Heart right ventricle (tissue), 16 donors: ENCODE measurements around the gene SDK2. TPM values are rescaled to one million over a fixed set of nuclear protein-coding genes. Genes with fewer than 3 reads are reported as not detected.

Experiments used
- ATAC-seq, 8 donors: fragments of 200-7000 bp; cut with Tn5 transposase; one replicate each; pipeline ENCODE4 v1.9.1; 2020; ENCODE audit warnings: mild to moderate bottlenecking in 8 of 8, moderate library complexity in 8 of 8, moderate number of reproducible peaks in 1 of 8
- DNase-seq, 2 donors: peaks; one replicate each; pipeline ENCODE4 v3.0.0-alpha.2; 2020
- H3K27ac ChIP-seq, 10 donors: fragments of 200-600 bp; sonication (generic) in 2 of 10; one replicate each; pipeline versions ENCODE4 v1.5.0 to v1.8.0; 2020 to 2022; ENCODE audit warnings: mild to moderate bottlenecking in 3 of 10
- H3K27me3 ChIP-seq, 7 donors: fragments of 200-600 bp; one replicate each; pipeline ENCODE4 v1.8.0; 2021 to 2022; ENCODE audit warnings: mild to moderate bottlenecking in 2 of 7
- H3K36me3 ChIP-seq, 9 donors: fragments of 200-600 bp; sonication (generic) in 1 of 9; one replicate each; pipeline versions ENCODE4 v1.5.0 to v1.8.0; 2020 to 2022; ENCODE audit warnings: mild to moderate bottlenecking in 2 of 9
- H3K4me1 ChIP-seq, 9 donors: fragments of 200-600 bp; sonication (generic) in 1 of 9; one replicate each; pipeline versions ENCODE4 v1.5.0 to v1.8.0; 2020 to 2022; ENCODE audit warnings: mild to moderate bottlenecking in 4 of 9
- H3K4me3 ChIP-seq, 10 donors: fragments of 200-600 bp; sonication (generic) in 2 of 10; one replicate each; pipeline versions ENCODE4 v1.5.0 to v1.8.0; 2020 to 2022; ENCODE audit warnings: mild to moderate bottlenecking in 7 of 10, moderate library complexity in 2 of 10
- H3K9me3 ChIP-seq, 11 donors: fragments of 200-600 bp in 10 of 11; sonication (generic) in 2 of 11; one replicate each; pipeline versions ENCODE4 v1.5.0 to v1.8.0; 2013 to 2022; ENCODE audit warnings: mild to moderate bottlenecking in 2 of 11, control low read depth in 1 of 11, moderate library complexity in 1 of 11
- WGBS, 2 donors: extraction: QIAGEN DNeasy Blood & Tissue Kit; methylation state at CpG; one replicate each; pipeline ENCODE4 v1.1.7; 2013; ENCODE audit warnings: inconsistent platforms in 1 of 2; 5-methylcytosine and 5-hydroxymethylcytosine counted together
- intact Hi-C, 10 donors: fragments of 100-400 bp; cut with DNase I; formaldehyde crosslinking; loops; one replicate each; pipeline versions ENCODE4 v1.11.1 to v1.14.2; 2022
- polyA plus RNA-seq, 2 donors: library from polyadenylated mRNA; stranded (reverse); fragments of 200-250 nt; gene quantifications; one replicate each; pipeline ENCODE4 v1.2.3, GENCODE V29; 2013
- total RNA-seq, 10 donors: library from RNA; stranded (reverse); fragmentation: NEBNext Ultra II Directional in 3 of 10; extraction: Animal tissue kit (Norgen Biotek cat#: 25700) in 3 of 10; gene quantifications; one replicate each; pipeline versions ENCODE4 v1.2.1 to v1.2.4, GENCODE V29; 2021 to 2023
- TF ChIP-seq, protein P1 (sequence below), 9 donors: fragments of 200-600 bp; sonication (generic) in 2 of 9; IDR thresholded peaks; one replicate each; pipeline versions ENCODE4 v1.5.0 to v1.8.0; 2021 to 2022; ENCODE audit warnings: antibody characterized with exemption in 9 of 9, mild to moderate bottlenecking in 5 of 9, moderate library complexity in 1 of 9
- donor health status: Arrhythmogenic right ventricular cardiomyopathy.
- donor health status: ischemic (EF 13 %, LVEDD 7.1; RV severe dilation, severe dysfunction).
- donor health status: healthy with polysubstance abuse.
- donor health status: DM: no; HTN: yes; CAD: no.
- donor health status: DM: no; HTN: no; CAD: no.
- donor health status: ischemic (EF 25% LVEDD 6.9; RV normal size, moderate dysfunction).
- donor health status: ischemic (EF 25% LVEDD 5.7; RV mildly dilated, moderate dysfunction).
- donor health status: healthy.
- donor health status: DM: yes; HTN: yes; CAD: no.
- donor health status: Ischemic cardiomyopathy.
- donor health status: ischemic (EF 35%, LVEDD 5.7; RV mildly dilated, moderate dysfunction).
- donor health status: nonischemic (EF 11% LVEDD 7.7; RV severe dilation, severe dysfunction).
- donor health status: DM: yes; HTN: yes; CAD: no.
- donor health status: PGD.
- donor health status: ischemic (EF 29% LVEDD 5.4; RV normal size, mild dysfunction).
- donor health status: nonischemic (EF 23%, LVEDD 6.1; RV moderate dilation, normal function).

SDK2 gene
- total and polyA plus RNA-seq, 12 donors: 0.44 to 4.2 (median 1.9) TPM

GRCh38 chr17:73387746-73388577 is 256.3 kb downstream of the SDK2 start:
- TF ChIP-seq, protein P1, sequence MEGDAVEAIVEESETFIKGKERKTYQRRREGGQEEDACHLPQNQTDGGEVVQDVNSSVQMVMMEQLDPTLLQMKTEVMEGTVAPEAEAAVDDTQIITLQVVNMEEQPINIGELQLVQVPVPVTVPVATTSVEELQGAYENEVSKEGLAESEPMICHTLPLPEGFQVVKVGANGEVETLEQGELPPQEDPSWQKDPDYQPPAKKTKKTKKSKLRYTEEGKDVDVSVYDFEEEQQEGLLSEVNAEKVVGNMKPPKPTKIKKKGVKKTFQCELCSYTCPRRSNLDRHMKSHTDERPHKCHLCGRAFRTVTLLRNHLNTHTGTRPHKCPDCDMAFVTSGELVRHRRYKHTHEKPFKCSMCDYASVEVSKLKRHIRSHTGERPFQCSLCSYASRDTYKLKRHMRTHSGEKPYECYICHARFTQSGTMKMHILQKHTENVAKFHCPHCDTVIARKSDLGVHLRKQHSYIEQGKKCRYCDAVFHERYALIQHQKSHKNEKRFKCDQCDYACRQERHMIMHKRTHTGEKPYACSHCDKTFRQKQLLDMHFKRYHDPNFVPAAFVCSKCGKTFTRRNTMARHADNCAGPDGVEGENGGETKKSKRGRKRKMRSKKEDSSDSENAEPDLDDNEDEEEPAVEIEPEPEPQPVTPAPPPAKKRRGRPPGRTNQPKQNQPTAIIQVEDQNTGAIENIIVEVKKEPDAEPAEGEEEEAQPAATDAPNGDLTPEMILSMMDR (IDR thresholded peaks at IDR 0.05): no peak
- no peaks in the 10 kb centered on the region for H3K27me3 ChIP-seq
- no peak overlapping the region for H3K4me3 ChIP-seq
- intact Hi-C loops: no loop called here
- H3K36me3 ChIP-seq: no peaks in the 10 kb centered on the region
- peak in 1 of 8 donors; percentile 15 for ATAC-seq
- WGBS, 2 donors: 85 to 87% methylated on average over 28 of the region's 28 CpGs
- H3K9me3 ChIP-seq: no peaks in the 10 kb centered on the region
- H3K27ac ChIP-seq: no peak overlapping the region
- H3K4me1 ChIP-seq: peaks cover 0 to 2% (median 0%) of the 10 kb centered on the region in 9 donors
- no peak for DNase-seq

DNA sequence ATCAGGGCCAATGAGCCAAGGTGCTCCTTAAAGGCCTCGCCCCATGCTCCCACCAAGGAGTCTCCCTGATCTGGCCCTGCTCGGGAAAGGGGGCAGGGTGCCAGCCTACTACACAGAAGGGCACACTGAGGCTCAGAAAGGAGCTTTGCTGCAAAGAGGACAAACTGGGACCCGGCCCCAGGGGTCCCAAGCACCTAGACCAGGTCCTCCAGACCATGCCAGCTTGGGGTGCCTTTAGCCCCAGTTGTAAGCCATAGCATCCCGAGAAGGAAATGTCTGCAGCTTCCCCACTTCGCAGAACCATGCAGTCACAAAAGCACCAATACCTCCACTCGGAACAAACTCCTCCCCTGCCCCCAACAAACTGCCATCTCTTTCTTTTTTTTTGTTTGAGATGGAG is 257.7 kb downstream of the SDK2 start:
- TF ChIP-seq, protein P1 (IDR thresholded peaks at IDR 0.05): no peak
- Histone ChIP-seq H3K9me3 (no peaks in the 10 kb centered on the region), H3K27ac (no peak overlapping the region), H3K4me1 (peaks cover 0 to 2% (median 0%) of the 10 kb centered on the region in 9 donors), H3K36me3 (no peaks in the 10 kb centered on the region), H3K27me3 (no peaks in the 10 kb centered on the region), H3K4me3 (no peak overlapping the region)
- DNase-seq (no peak), ATAC-seq (no peak)
- WGBS, 2 donors: 90 to 93% methylated on average over 6 of the region's 6 CpGs
- intact Hi-C loops: no loop called here

GRCh38 chr17:73384926-73385325 is 259.3 kb downstream of the SDK2 start:
- TF ChIP-seq, protein P1 (IDR thresholded peaks at IDR 0.05): no peak
- H3K4me1 ChIP-seq: peaks cover 0 to 2% (median 0%) of the 10 kb centered on the region in 9 donors
- no peaks in the 10 kb centered on the region for H3K36me3 ChIP-seq
- no peak overlapping the region for H3K27ac ChIP-seq
- WGBS, 2 donors: 90 to 93% methylated on average over 8 of the region's 8 CpGs
- DNase-seq: no peak
- H3K4me3 ChIP-seq: no peak overlapping the region
- no peaks in the 10 kb centered on the region for H3K27me3 ChIP-seq
- peak in 1 of 8 donors; percentile 16 for ATAC-seq
- intact Hi-C loops: no loop called here
- H3K9me3 ChIP-seq: no peaks in the 10 kb centered on the region

DNA sequence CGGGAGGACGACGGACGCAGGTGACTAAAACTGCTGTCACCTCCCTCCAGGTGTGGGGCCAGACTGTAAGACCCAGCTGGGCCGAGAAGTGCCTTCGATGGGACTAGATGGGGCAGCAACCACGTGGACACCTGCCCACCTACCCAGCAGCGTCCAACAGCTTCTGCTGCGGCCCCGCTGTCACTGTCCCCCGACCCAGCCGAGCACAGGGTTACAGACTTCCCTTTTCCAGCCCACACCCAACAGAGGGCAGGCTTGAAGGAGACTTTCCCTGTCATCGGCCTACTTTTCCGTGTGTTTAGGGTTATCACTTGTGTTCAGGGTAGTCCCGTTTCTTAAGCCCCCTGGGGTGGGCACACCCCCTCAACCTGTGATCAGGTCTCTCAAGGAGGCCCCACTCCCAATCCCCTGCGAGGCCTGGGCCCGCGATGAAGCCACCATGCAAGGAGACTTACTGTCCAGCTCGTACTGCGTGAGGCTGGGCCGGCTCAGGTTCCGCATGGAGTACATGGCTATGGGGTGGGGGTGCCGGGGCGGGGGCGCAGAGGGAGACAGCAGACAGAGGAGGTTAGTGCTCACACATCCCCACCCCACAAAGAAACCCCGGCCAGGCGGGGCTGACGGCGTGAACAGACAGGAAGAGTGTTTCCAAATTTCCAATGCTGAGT is 263.7 kb downstream of the SDK2 start:
- ATAC-seq (no peak), DNase-seq (no peak)
- WGBS, 2 donors: 86 to 88% methylated on average over 29 of the region's 29 CpGs
- Histone ChIP-seq H3K9me3 (no peaks in the 10 kb centered on the region), H3K4me3 (no peak overlapping the region), H3K4me1 (no peaks in the 10 kb centered on the region), H3K27me3 (no peaks in the 10 kb centered on the region), H3K36me3 (no peaks in the 10 kb centered on the region), H3K27ac (no peak overlapping the region)
- TF ChIP-seq, protein P1 (IDR thresholded peaks at IDR 0.05): no peak
- intact Hi-C loops: no loop called here
